Activated CD8-positive, alpha-beta memory T cell treated with anti-CD3 and anti-CD28 coated beads, Interleukin-2, amount 50 U/mL, for 24 hours (primary cell): ENCODE measurements around the gene CNN2.

Experiments
- DNase-seq: peaks from one replicate; pipeline ENCODE4 v3.0.0-alpha.2; 2020; ENCODE audit errors: extremely low read depth

Gene CNN2

GRCh38 chr19:1026783-1027649 lies 608 bp downstream of the CNN2 start:
- DNase-seq, result no peak

GRCh38 chr19:1027650-1028061 lies 1.2 kb downstream of the CNN2 start:
- no peak for DNase-seq

- no peak for DNase-seq
Measured at GRCh38 chr19:1028062-1028926, 1.9 kb downstream of the CNN2 start.

GRCh38 chr19:1032264-1032867 lies 6.0 kb downstream of the CNN2 start:
- no peak for DNase-seq

GRCh38 chr19:1035998-1036621 lies 9.7 kb downstream of the CNN2 start:
- no peak for DNase-seq

GRCh38 chr19:1037621-1038064 lies 11.2 kb downstream of the CNN2 start:
- DNase-seq, result no peak

GRCh38 chr19:1038978-1039645 lies 12.7 kb downstream of the CNN2 start:
- no peak for DNase-seq

- DNase-seq, result peak; percentile 98
Measured at GRCh38 chr19:1039646-1040475, 13.5 kb downstream of the CNN2 start, which contains the start of gene ABCA7. Gene ABCA7, plus strand, starts transcription at chr19:1040107. Its CDS starts 1,255 bp downstream, at chr19:1041362.

GRCh38 chr19:1040476-1041271 lies 14.3 kb downstream of the CNN2 start:
- DNase-seq, result peak; percentile 78

GRCh38 chr19:1041272-1041834 lies 14.9 kb downstream of the CNN2 start:
- DNase-seq, result no peak

- no peak for DNase-seq
Measured at GRCh38 chr19:1041835-1042685, 15.7 kb downstream of the CNN2 start.

- DNase-seq, result no peak
Measured at GRCh38 chr19:1042689-1043511, 16.5 kb downstream of the CNN2 start.

- no peak for DNase-seq
Measured at GRCh38 chr19:1045247-1045603, 18.8 kb downstream of the CNN2 start.

- no peak for DNase-seq
Measured at GRCh38 chr19:1046117-1046626, 19.8 kb downstream of the CNN2 start.

- no peak for DNase-seq
Measured at GRCh38 chr19:1046836-1047695, 20.7 kb downstream of the CNN2 start.

GRCh38 chr19:1047696-1048147 lies 21.3 kb downstream of the CNN2 start:
- no peak for DNase-seq
